Endothelial cell of umbilical vein (primary cell): ENCODE results near the gene SLC35E4.

Source experiments
- CTCF ChIP-seq, 2 donors: IDR thresholded peaks; 1 replicate in 1 of 2; 2 replicates in 1 of 2; pipeline ENCODE4 v1.5.1; 2011; ENCODE audit warnings: low read length in 2 of 2, mild to moderate bottlenecking in 2 of 2, moderate library complexity in 2 of 2, control low read depth in 1 of 2, inconsistent platforms in 1 of 2, low read depth in 1 of 2; ENCODE audit not compliant: insufficient read depth in 1 of 2; ENCODE audit errors: extremely low read depth in 1 of 2
- POLR2AphosphoS5 ChIP-seq: IDR thresholded peaks from 2 replicates; pipeline ENCODE4 v1.6.1; 2012; ENCODE audit warnings: low read depth, mild to moderate bottlenecking, control low read depth, low read length, moderate library complexity; ENCODE audit not compliant: insufficient read depth

GRCh38 chr22:30650508-30651116 lies 15.0 kb downstream of the SLC35E4 start:
- TF ChIP-seq CTCF (IDR thresholded peaks at IDR 0.05; ENCODE audit: extremely low read depth in 1 of 2, insufficient read depth in 1 of 2, low read depth in 1 of 2, low read length in 2 of 2): no peak
- no peak for TF ChIP-seq POLR2AphosphoS5
